Measurements from ENCODE around the gene C10orf120.

DNA sequence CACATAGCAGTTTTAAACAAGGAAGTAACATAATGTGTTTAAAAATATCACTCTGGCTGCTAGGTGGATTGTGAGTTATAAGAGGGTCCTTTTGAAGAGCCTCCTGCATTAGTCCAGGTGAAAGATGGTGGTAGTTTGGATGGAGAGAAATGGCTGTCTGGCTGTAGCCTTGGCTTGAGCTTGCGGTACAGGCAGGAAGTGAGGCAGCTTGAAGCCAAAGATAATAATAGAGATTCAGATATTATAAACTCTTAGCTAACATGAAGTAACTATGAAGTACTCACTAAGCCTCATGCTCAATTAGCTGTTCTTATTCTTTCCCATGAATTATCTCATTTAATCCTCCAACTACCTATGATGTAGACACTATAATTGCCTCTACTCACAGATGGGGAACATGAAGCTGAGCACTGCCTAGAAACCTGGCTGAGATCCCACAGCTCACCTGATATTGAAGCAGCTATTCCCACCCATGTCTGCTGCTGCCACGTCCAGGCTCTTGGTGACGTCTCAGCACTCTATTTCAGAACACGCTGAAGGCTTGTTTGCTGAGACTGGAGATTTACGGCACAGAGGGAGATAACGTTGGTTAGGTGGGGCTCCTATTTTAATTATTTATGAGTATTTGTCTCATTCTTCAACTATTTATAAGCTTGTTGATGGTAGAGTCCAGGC lies 10.4 kb downstream of the C10orf120 start:
- TF ChIP-seq, protein P1, sequence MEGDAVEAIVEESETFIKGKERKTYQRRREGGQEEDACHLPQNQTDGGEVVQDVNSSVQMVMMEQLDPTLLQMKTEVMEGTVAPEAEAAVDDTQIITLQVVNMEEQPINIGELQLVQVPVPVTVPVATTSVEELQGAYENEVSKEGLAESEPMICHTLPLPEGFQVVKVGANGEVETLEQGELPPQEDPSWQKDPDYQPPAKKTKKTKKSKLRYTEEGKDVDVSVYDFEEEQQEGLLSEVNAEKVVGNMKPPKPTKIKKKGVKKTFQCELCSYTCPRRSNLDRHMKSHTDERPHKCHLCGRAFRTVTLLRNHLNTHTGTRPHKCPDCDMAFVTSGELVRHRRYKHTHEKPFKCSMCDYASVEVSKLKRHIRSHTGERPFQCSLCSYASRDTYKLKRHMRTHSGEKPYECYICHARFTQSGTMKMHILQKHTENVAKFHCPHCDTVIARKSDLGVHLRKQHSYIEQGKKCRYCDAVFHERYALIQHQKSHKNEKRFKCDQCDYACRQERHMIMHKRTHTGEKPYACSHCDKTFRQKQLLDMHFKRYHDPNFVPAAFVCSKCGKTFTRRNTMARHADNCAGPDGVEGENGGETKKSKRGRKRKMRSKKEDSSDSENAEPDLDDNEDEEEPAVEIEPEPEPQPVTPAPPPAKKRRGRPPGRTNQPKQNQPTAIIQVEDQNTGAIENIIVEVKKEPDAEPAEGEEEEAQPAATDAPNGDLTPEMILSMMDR (IDR thresholded peaks at IDR 0.05; ENCODE audit: low read depth, low read length), result no peak
- no peak for TF ChIP-seq EZH2phosphoT487 (IDR thresholded peaks at IDR 0.05; ENCODE audit: low read depth)

Measured in OCI-LY3 (cell line).